Esophagus squamous epithelium (tissue), 4 donors: ENCODE results near the gene ADAM10.

ENCODE experiments used
- CTCF ChIP-seq, 6 experiments: fragments of 450-650 bp in 4 of 6; fragments of 200-600 bp in 2 of 6; sonication (generic) in 2 of 6; IDR thresholded peaks; one replicate each; pipeline ENCODE4 v1.5.1; 2016 to 2019; ENCODE audit warnings: antibody characterized with exemption in 6 of 6, mild to moderate bottlenecking in 4 of 6, moderate library complexity in 4 of 6
- POLR2A ChIP-seq, 4 donors: fragments of 450-650 bp; IDR thresholded peaks; one replicate each; pipeline ENCODE4 v1.6.1; 2017; ENCODE audit warnings: antibody characterized with exemption in 4 of 4, mild to moderate bottlenecking in 4 of 4, moderate library complexity in 3 of 4

GRCh38 chr15:58761010-58761388 lies 11.5 kb upstream of the ADAM10 start:
- TF ChIP-seq POLR2A (IDR thresholded peaks at IDR 0.05) (no peak), CTCF (IDR thresholded peaks at IDR 0.05) (no peak)
